Neural cell (in vitro differentiated cells): Measurements from ENCODE around the gene PANX1. TPM values are rescaled to one million over a fixed set of nuclear protein-coding genes. Genes with fewer than 3 reads are reported as not detected.

Source experiments
- H2AFZ ChIP-seq: fragments of 200-600, 300-800 bp; sonication (generic), shearing (Covaris generic); 2 replicates; pipeline ENCODE4 v1.6.0; 2014; ENCODE audit warnings: low read depth, mild to moderate bottlenecking, antibody characterized with exemption, low read length, moderate library complexity
- H3F3A ChIP-seq: fragments of 200-600 bp; shearing (Covaris generic); 2 replicates; pipeline ENCODE4 v1.6.1; 2016; ENCODE audit warnings: mild to moderate bottlenecking, moderate library complexity, mixed read lengths, antibody characterized with exemption, low read length; ENCODE audit not compliant: insufficient read depth, poor library complexity, severe bottlenecking
- H3K27ac ChIP-seq: fragments of 200-600, 300-800 bp; sonication (generic), shearing (Covaris generic); 2 replicates; pipeline ENCODE4 v1.5.1; 2014; ENCODE audit warnings: mild to moderate bottlenecking, low read length, moderate library complexity
- H3K27me3 ChIP-seq: fragments of 300-800, 200-600 bp; sonication (generic), shearing (Covaris generic); 2 replicates; pipeline ENCODE4 v1.6.0; 2014; ENCODE audit warnings: mild to moderate bottlenecking, low read depth, low read length, moderate library complexity; ENCODE audit not compliant: insufficient read depth
- H3K36me3 ChIP-seq: fragments of 300-800, 200-600 bp; sonication (generic), shearing (Covaris generic); 2 replicates; pipeline ENCODE4 v1.5.1; 2014; ENCODE audit warnings: mild to moderate bottlenecking, antibody characterized with exemption, low read length, moderate library complexity; ENCODE audit not compliant: insufficient read depth
- H3K4me2 ChIP-seq: fragments of 300-800, 200-600 bp; sonication (generic), shearing (Covaris generic); 2 replicates; pipeline ENCODE4 v1.6.0; 2014; ENCODE audit warnings: mild to moderate bottlenecking, low read length
- H3K4me3 ChIP-seq: fragments of 300-800, 200-600 bp; sonication (generic), shearing (Covaris generic); 2 replicates; pipeline ENCODE4 v1.5.1; 2014; ENCODE audit warnings: mild to moderate bottlenecking, low read length, moderate library complexity
- H3K79me2 ChIP-seq: fragments of 200-600 bp; shearing (Covaris generic); replicated peaks from 2 replicates; pipeline ENCODE4 v1.6.0; 2014; ENCODE audit warnings: mild to moderate bottlenecking, low read length, moderate library complexity; ENCODE audit not compliant: insufficient read depth
- H3K9ac ChIP-seq: fragments of 300-800, 200-600 bp; sonication (generic), shearing (Covaris generic); 2 replicates; pipeline ENCODE4 v1.6.1; 2016; ENCODE audit warnings: mild to moderate bottlenecking, low read length, mixed read lengths
- H3K9me2 ChIP-seq: fragments of 200-600 bp; shearing (Covaris generic); 2 replicates; pipeline ENCODE4 v1.6.1; 2016; ENCODE audit warnings: mild to moderate bottlenecking, low read length, mixed read lengths; ENCODE audit not compliant: insufficient read depth
- H3K9me3 ChIP-seq: fragments of 200-600, 300-800 bp; sonication (generic), shearing (Covaris generic); 2 replicates; pipeline ENCODE4 v1.6.1; 2016; ENCODE audit warnings: mild to moderate bottlenecking, mixed run types, low read length, moderate library complexity, mixed read lengths
- H4K20me1 ChIP-seq: fragments of 200-600 bp; shearing (Covaris generic); 2 replicates; pipeline ENCODE4 v1.6.1; 2016; ENCODE audit warnings: mild to moderate bottlenecking, mixed run types; ENCODE audit not compliant: insufficient read depth
- EP300 ChIP-seq: fragments of 450-650 bp; conservative IDR thresholded peaks from 2 replicates; pipeline ENCODE4 v1.6.1; 2014; ENCODE audit warnings: antibody characterized with exemption, mild to moderate bottlenecking, moderate library complexity; ENCODE audit not compliant: poor library complexity, severe bottlenecking
- EZH2 ChIP-seq: fragments of 200-600, 300-800 bp; shearing (Covaris generic), sonication (generic); IDR thresholded peaks from 2 replicates; pipeline ENCODE4 v1.6.1; 2014; ENCODE audit warnings: antibody characterized with exemption, low read length, borderline replicate concordance, mild to moderate bottlenecking; ENCODE audit not compliant: insufficient read depth, poor library complexity, severe bottlenecking
- MXI1 ChIP-seq: fragments of 450-650 bp; conservative IDR thresholded peaks from 2 replicates; pipeline ENCODE4 v1.6.1; 2014; ENCODE audit warnings: antibody characterized with exemption, mild to moderate bottlenecking; ENCODE audit not compliant: poor library complexity, severe bottlenecking
- POLR2AphosphoS5 ChIP-seq: IDR thresholded peaks from 2 replicates; pipeline ENCODE4 v1.6.1; 2012
- RAD21 ChIP-seq: fragments of 450-650 bp; conservative IDR thresholded peaks from 2 replicates; pipeline ENCODE4 v1.6.1; 2014; ENCODE audit warnings: antibody characterized with exemption, mild to moderate bottlenecking, moderate library complexity
- SMC3 ChIP-seq: fragments of 450-650 bp; conservative IDR thresholded peaks from 2 replicates; pipeline ENCODE4 v1.6.1; 2014; ENCODE audit warnings: antibody characterized with exemption, mild to moderate bottlenecking, moderate library complexity; ENCODE audit not compliant: poor library complexity
- TAF1 ChIP-seq: IDR thresholded peaks from 2 replicates; pipeline ENCODE4 v1.6.1; 2012; ENCODE audit warnings: low read depth
- polyA plus RNA-seq: library from polyadenylated mRNA; depleted of rRNA; stranded (reverse); fragments of >200 nt; gene quantifications from 2 replicates; pipeline ENCODE4 v1.2.3, GENCODE V29; 2014
- TF ChIP-seq, protein P1 (sequence below): IDR thresholded peaks from 2 replicates; pipeline ENCODE4 v1.6.1; 2012; ENCODE audit warnings: borderline replicate concordance
- TF ChIP-seq, protein P2 (sequence below): fragments of 450-650 bp; IDR thresholded peaks from 2 replicates; pipeline ENCODE4 v1.5.1; 2014; ENCODE audit warnings: antibody characterized with exemption, mild to moderate bottlenecking, moderate library complexity; ENCODE audit not compliant: poor library complexity, severe bottlenecking

Gene PANX1
- polyA plus RNA-seq, 1 donor from 2014 or later: 48.0 TPM

DNA sequence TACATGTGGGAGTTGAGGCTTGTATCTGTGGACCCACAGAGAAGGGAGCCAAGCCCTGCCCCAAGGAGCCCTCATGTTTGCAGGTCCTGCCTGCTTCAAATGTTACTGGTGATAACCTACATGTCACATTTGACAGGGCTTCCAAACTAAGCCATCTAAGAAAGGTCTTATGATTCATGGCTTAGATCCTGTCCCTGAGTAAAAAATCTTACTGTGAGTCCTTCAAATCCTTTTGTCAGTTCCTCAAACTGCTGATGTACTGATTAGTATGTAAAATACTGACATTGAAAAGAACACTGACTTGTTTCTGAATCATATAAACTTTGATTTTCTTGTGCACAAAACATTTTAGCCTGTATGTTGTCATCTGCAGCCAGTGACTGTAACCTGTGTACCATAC is 1.0 kb upstream of the PANX1 start:
- H2AFZ ChIP-seq: peak overlapping the region; percentile 99
- no peaks in the 10 kb centered on the region for H3F3A ChIP-seq
- H3K36me3 ChIP-seq: no peaks in the 10 kb centered on the region
- peaks cover 53% of the 10 kb centered on the region for H3K79me2 ChIP-seq
- H3K9me2 ChIP-seq: no peaks in the 10 kb centered on the region
- H3K9ac ChIP-seq: peak overlapping the region; percentile 97
- peak overlapping the region; percentile 96 for H3K27ac ChIP-seq
- TF ChIP-seq EZH2 (no peak), TAF1 (no peak), MXI1 (no peak), EP300 (no peak), RAD21 (no peak), SMC3 (no peak)
- TF ChIP-seq, protein P1, sequence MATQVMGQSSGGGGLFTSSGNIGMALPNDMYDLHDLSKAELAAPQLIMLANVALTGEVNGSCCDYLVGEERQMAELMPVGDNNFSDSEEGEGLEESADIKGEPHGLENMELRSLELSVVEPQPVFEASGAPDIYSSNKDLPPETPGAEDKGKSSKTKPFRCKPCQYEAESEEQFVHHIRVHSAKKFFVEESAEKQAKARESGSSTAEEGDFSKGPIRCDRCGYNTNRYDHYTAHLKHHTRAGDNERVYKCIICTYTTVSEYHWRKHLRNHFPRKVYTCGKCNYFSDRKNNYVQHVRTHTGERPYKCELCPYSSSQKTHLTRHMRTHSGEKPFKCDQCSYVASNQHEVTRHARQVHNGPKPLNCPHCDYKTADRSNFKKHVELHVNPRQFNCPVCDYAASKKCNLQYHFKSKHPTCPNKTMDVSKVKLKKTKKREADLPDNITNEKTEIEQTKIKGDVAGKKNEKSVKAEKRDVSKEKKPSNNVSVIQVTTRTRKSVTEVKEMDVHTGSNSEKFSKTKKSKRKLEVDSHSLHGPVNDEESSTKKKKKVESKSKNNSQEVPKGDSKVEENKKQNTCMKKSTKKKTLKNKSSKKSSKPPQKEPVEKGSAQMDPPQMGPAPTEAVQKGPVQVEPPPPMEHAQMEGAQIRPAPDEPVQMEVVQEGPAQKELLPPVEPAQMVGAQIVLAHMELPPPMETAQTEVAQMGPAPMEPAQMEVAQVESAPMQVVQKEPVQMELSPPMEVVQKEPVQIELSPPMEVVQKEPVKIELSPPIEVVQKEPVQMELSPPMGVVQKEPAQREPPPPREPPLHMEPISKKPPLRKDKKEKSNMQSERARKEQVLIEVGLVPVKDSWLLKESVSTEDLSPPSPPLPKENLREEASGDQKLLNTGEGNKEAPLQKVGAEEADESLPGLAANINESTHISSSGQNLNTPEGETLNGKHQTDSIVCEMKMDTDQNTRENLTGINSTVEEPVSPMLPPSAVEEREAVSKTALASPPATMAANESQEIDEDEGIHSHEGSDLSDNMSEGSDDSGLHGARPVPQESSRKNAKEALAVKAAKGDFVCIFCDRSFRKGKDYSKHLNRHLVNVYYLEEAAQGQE: no peak
- TF ChIP-seq, protein P2, sequence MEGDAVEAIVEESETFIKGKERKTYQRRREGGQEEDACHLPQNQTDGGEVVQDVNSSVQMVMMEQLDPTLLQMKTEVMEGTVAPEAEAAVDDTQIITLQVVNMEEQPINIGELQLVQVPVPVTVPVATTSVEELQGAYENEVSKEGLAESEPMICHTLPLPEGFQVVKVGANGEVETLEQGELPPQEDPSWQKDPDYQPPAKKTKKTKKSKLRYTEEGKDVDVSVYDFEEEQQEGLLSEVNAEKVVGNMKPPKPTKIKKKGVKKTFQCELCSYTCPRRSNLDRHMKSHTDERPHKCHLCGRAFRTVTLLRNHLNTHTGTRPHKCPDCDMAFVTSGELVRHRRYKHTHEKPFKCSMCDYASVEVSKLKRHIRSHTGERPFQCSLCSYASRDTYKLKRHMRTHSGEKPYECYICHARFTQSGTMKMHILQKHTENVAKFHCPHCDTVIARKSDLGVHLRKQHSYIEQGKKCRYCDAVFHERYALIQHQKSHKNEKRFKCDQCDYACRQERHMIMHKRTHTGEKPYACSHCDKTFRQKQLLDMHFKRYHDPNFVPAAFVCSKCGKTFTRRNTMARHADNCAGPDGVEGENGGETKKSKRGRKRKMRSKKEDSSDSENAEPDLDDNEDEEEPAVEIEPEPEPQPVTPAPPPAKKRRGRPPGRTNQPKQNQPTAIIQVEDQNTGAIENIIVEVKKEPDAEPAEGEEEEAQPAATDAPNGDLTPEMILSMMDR: no peak
- H3K27me3 ChIP-seq: no peaks in the 10 kb centered on the region
- peaks cover 11% of the 10 kb centered on the region for H4K20me1 ChIP-seq
- no peaks in the 10 kb centered on the region for H3K9me3 ChIP-seq
- H3K4me3 ChIP-seq: peak overlapping the region; percentile 98
- H3K4me2 ChIP-seq: peak overlapping the region; percentile 99

GRCh38 chr11:94128291-94128745 is 323 bp upstream of the PANX1 start:
- peak overlapping the region; percentile 98 for H3K4me3 ChIP-seq
- peaks cover 11% of the 10 kb centered on the region for H4K20me1 ChIP-seq
- peak overlapping the region; percentile 99 for H2AFZ ChIP-seq
- no peaks in the 10 kb centered on the region for H3F3A ChIP-seq
- peak overlapping the region; percentile 96 for H3K27ac ChIP-seq
- H3K79me2 ChIP-seq: peaks cover 60% of the 10 kb centered on the region
- H3K9me2 ChIP-seq: no peaks in the 10 kb centered on the region
- H3K27me3 ChIP-seq: no peaks in the 10 kb centered on the region
- peak overlapping the region; percentile 99 for H3K4me2 ChIP-seq
- peak overlapping the region; percentile 97 for H3K9ac ChIP-seq
- no peaks in the 10 kb centered on the region for H3K9me3 ChIP-seq
- H3K36me3 ChIP-seq: no peaks in the 10 kb centered on the region
- TF ChIP-seq, protein P2: no peak
- no peak for TF ChIP-seq EP300
- TF ChIP-seq, protein P1: peak; percentile 71
- TF ChIP-seq RAD21: peak; percentile 44
- no peak for TF ChIP-seq EZH2
- TF ChIP-seq MXI1: no peak
- TF ChIP-seq SMC3: peak; percentile 38
- peak; percentile 52 for TF ChIP-seq TAF1
- TF ChIP-seq POLR2AphosphoS5: peak; percentile 52
